HCT116 (cell line): ENCODE measurements around the gene SORCS2. TPM values are rescaled to one million over a fixed set of nuclear protein-coding genes. Genes with fewer than 3 reads are reported as not detected.

ENCODE experiments used
- ATAC-seq: fragments of 200-7000 bp; cut with Tn5 transposase; 2 replicates; pipeline ENCODE4 v1.9.1; 2020; ENCODE audit warnings: mild to moderate bottlenecking, moderate library complexity
- BruUV-seq: library from RNA; stranded (reverse); fragments of 400-500 nt; replicated peaks from 2 replicates; lab custom pipeline; 2021; lab: Mats Ljungman, UMichigan
- CTCF ChIA-PET: fragments of 300-600 bp; sonication (Branson Sonifier 250); formaldehyde crosslinking; loops from one replicate; lab custom pipeline; 2021; ENCODE audit warnings: antibody characterized with exemption; lab: Charles Lee
- POLR2A ChIA-PET: fragments of 300-600, 350-600 bp; sonication (Branson Sonifier 250); formaldehyde crosslinking; loops from one replicate; lab custom pipeline; 2021; ENCODE audit warnings: antibody characterized with exemption; lab: Charles Lee
- RAD21 ChIA-PET, 2 experiments: fragments of 300-600 bp; sonication (Branson Sonifier 250); formaldehyde crosslinking; loops; one replicate each; lab custom pipeline; 2023; ENCODE audit warnings: low total read pairs in 2 of 2; ENCODE audit not compliant: uncharacterized antibody in 2 of 2, unreplicated experiment in 2 of 2, low non-redundant PET in 1 of 2; lab: Charles Lee
- DNase-seq: peaks from one replicate; pipeline ENCODE4 v3.0.0-alpha.2; 2010; ENCODE audit warnings: low read depth, low spot score
- H2AFZ ChIP-seq: fragments of 200-600 bp; shearing (Covaris generic), sonication (generic); 2 replicates; pipeline ENCODE4 v1.6.1; 2017; ENCODE audit warnings: low read depth, mixed run types, mixed read lengths, antibody characterized with exemption, low read length; ENCODE audit not compliant: poor library complexity, severe bottlenecking
- H3K27ac ChIP-seq: 2 replicates; pipeline ENCODE4 v1.5.1; 2012; ENCODE audit warnings: low read depth, low read length
- H3K27me3 ChIP-seq: fragments of 200-600 bp; sonication (generic); 2 replicates; pipeline ENCODE4 v1.6.1; 2016; ENCODE audit warnings: mixed run types, low read length, mixed read lengths; ENCODE audit not compliant: insufficient read depth
- H3K36me3 ChIP-seq, 2 experiments: fragments of 200-500 bp in 1 of 2; fragments of 200-600 bp in 1 of 2; sonication (Bioruptor generic) in 1 of 2; sonication (generic) in 1 of 2; 2 replicates each; pipeline versions ENCODE4 v1.5.1 to v1.6.1; 2014 to 2016; ENCODE audit warnings: low read length in 2 of 2, inconsistent platforms in 1 of 2, mixed read lengths in 1 of 2, mixed run types in 1 of 2; ENCODE audit not compliant: insufficient read depth in 2 of 2, control insufficient read depth in 1 of 2
- H3K4me1 ChIP-seq, 2 experiments: fragments of 200-600 bp in 1 of 2; sonication (generic) in 1 of 2; 2 replicates each; pipeline versions ENCODE4 v1.5.1 to v1.6.1; 2012 to 2017; ENCODE audit warnings: low read length in 2 of 2, inconsistent platforms in 1 of 2, mild to moderate bottlenecking in 1 of 2, mixed read lengths in 1 of 2, mixed run types in 1 of 2, moderate library complexity in 1 of 2; ENCODE audit not compliant: insufficient read depth in 2 of 2, control insufficient read depth in 1 of 2
- H3K4me2 ChIP-seq: fragments of 200-600 bp; sonication (generic); 2 replicates; pipeline ENCODE4 v1.6.1; 2017; ENCODE audit warnings: mixed run types, low read length, mixed read lengths
- H3K4me3 ChIP-seq, 2 experiments: fragments of 200-600 bp in 1 of 2; sonication (generic) in 1 of 2; replicated peaks in 1 of 2; 2 replicates each; pipeline ENCODE4 v1.5.1; 2011 to 2016; ENCODE audit warnings: low read length in 2 of 2, control low read depth in 1 of 2, low read depth in 1 of 2, mild to moderate bottlenecking in 1 of 2, mixed read lengths in 1 of 2, mixed run types in 1 of 2
- H3K79me2 ChIP-seq: fragments of 200-600 bp; sonication (generic); 2 replicates; pipeline ENCODE4 v1.6.1; 2017; ENCODE audit warnings: mild to moderate bottlenecking, mixed run types, low read length, moderate library complexity, mixed read lengths; ENCODE audit not compliant: insufficient read depth
- H3K9ac ChIP-seq: fragments of 200-600 bp; sonication (generic); 2 replicates; pipeline ENCODE4 v1.6.1; 2016; ENCODE audit warnings: low read length, mixed read lengths
- H3K9me2 ChIP-seq: fragments of 200-600 bp; sonication (generic), shearing (Covaris generic); 2 replicates; pipeline ENCODE4 v1.6.1; 2017; ENCODE audit warnings: mixed run types, mild to moderate bottlenecking, moderate library complexity; ENCODE audit not compliant: insufficient read depth
- H3K9me3 ChIP-seq, 2 experiments: fragments of 200-500 bp in 1 of 2; fragments of 200-600 bp in 1 of 2; sonication (Bioruptor generic) in 1 of 2; sonication (generic) in 1 of 2; 2 replicates each; pipeline ENCODE4 v1.6.1; 2014 to 2017; ENCODE audit warnings: low read length in 2 of 2, mixed read lengths in 2 of 2, inconsistent platforms in 1 of 2, low read depth in 1 of 2, mild to moderate bottlenecking in 1 of 2, mixed run types in 1 of 2, moderate library complexity in 1 of 2; ENCODE audit not compliant: control insufficient read depth in 1 of 2, insufficient read depth in 1 of 2
- H4K20me1 ChIP-seq: fragments of 200-600 bp; sonication (generic), shearing (Covaris generic); 2 replicates; pipeline ENCODE4 v1.6.1; 2017; ENCODE audit warnings: mixed run types, mild to moderate bottlenecking, moderate library complexity; ENCODE audit not compliant: insufficient read depth
- CTCF ChIP-seq, 3 experiments: fragments of 200-600 bp in 1 of 3; sonication (generic) in 1 of 3; IDR thresholded peaks in 2 of 3; conservative IDR thresholded peaks in 1 of 3; 2 replicates each; pipeline ENCODE4 v1.5.1; 2012 to 2017; ENCODE audit warnings: low read depth in 2 of 3, low read length in 2 of 3, antibody characterized with exemption in 1 of 3, borderline replicate concordance in 1 of 3, control low read depth in 1 of 3, mild to moderate bottlenecking in 1 of 3, mixed read lengths in 1 of 3, mixed run types in 1 of 3, moderate library complexity in 1 of 3; ENCODE audit not compliant: insufficient read depth in 1 of 3
- JUND ChIP-seq: IDR thresholded peaks from 2 replicates; pipeline ENCODE4 v1.6.1; 2012
- POLR2A ChIP-seq: IDR thresholded peaks from 2 replicates; pipeline ENCODE4 v1.7.0; 2011; ENCODE audit warnings: borderline replicate concordance; ENCODE audit not compliant: insufficient read depth, insufficient read length; ENCODE audit errors: extremely low read depth
- RAD21 ChIP-seq: IDR thresholded peaks from 2 replicates; pipeline ENCODE4 v1.6.1; 2012; ENCODE audit warnings: low read depth, mild to moderate bottlenecking
- SRF ChIP-seq: IDR thresholded peaks from 2 replicates; pipeline ENCODE4 v1.6.1; 2012; ENCODE audit warnings: low read depth
- intact Hi-C: fragments of 100-400 bp; cut with micrococcal nuclease; formaldehyde crosslinking; loops from 2 replicates; pipeline ENCODE4 v1.10.0; 2022
- total RNA-seq: library from RNA; stranded (reverse); gene quantifications from one replicate; pipeline ENCODE4 v1.2.1, GENCODE V29; 2021; ENCODE audit not compliant: unreplicated experiment

The SORCS2 gene
- total RNA-seq, 1 experiment from 2014 or later: 0.37 TPM

GRCh38 chr4:7194251-7195140 lies 2.2 kb downstream of the SORCS2 start:
- H4K20me1 ChIP-seq: no peaks in the 10 kb centered on the region
- H3K4me2 ChIP-seq: no peak overlapping the region
- H3K4me1 ChIP-seq: no peaks in the 10 kb centered on the region; a peak in 1 of 4 replicates
- no peak overlapping the region for H2AFZ ChIP-seq
- no peaks in the 10 kb centered on the region for H3K79me2 ChIP-seq
- TF ChIP-seq CTCF (IDR thresholded peaks at IDR 0.05 in 2 of 3, conservative IDR thresholded peaks at IDR 0.05 in 1 of 3; ENCODE audit: borderline replicate concordance in 1 of 3, insufficient read depth in 1 of 3, low read depth in 2 of 3, low read length in 2 of 3) (peak; percentile 51 to 66 (median 60); a peak in 5 of 6 replicates), POLR2A (no peak), JUND (no peak), RAD21 (peak; percentile 63), SRF (no peak)
- no peak overlapping the region for H3K27ac ChIP-seq
- BruUV-seq: no TSS peak
- ATAC-seq: peak; percentile 50
- no peak for DNase-seq
- no peak overlapping the region for H3K9ac ChIP-seq
- ChIA-PET POLR2A (no interaction called here), RAD21 (interaction anchor here in 1 of 2 experiments (0.8 kb wide), 1 partner anchor 102 kb away, joined by 3 read pairs; no protein-coding TSS in a partner anchor), CTCF (interaction anchor here (0.6 to 4.0 kb wide), 10 partner anchors 12 to 525 kb away, joined by 3 to 28 read pairs (median 4); no protein-coding TSS in a partner anchor)
- peaks cover 10% of the 10 kb centered on the region; the same call in 1 of the 2 replicates for H3K27me3 ChIP-seq
- no peaks in the 10 kb centered on the region for H3K36me3 ChIP-seq
- no peak overlapping the region for H3K4me3 ChIP-seq
- no peaks in the 10 kb centered on the region for H3K9me3 ChIP-seq
- intact Hi-C loops: loop anchor here (2.0 kb wide), 2 partner anchors 140 to 524 kb away; no protein-coding TSS in a partner anchor
- no peaks in the 10 kb centered on the region for H3K9me2 ChIP-seq
